ENCODE data around the gene BANF2.

DNA sequence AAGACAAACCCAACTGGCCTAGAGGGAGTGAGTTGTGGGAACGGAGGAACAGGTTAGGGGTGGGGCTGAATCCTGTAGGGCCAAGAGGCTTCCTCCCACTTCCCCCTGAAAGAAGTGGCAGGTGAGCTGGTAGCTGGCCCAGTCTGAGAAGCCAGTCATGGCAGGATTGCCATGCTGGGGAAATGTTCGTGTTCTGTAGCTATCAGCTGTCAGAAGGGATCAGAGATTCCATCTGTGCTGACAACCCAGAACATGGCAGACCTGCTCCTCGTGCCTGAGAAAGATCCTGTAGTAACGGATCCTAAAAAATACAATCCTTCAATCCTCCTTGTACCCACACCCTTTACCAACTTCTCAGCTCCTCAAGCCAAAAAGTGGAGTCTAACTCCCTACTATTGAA lies 43.0 kb downstream of the BANF2 start:
- TF ChIP-seq, protein P1, sequence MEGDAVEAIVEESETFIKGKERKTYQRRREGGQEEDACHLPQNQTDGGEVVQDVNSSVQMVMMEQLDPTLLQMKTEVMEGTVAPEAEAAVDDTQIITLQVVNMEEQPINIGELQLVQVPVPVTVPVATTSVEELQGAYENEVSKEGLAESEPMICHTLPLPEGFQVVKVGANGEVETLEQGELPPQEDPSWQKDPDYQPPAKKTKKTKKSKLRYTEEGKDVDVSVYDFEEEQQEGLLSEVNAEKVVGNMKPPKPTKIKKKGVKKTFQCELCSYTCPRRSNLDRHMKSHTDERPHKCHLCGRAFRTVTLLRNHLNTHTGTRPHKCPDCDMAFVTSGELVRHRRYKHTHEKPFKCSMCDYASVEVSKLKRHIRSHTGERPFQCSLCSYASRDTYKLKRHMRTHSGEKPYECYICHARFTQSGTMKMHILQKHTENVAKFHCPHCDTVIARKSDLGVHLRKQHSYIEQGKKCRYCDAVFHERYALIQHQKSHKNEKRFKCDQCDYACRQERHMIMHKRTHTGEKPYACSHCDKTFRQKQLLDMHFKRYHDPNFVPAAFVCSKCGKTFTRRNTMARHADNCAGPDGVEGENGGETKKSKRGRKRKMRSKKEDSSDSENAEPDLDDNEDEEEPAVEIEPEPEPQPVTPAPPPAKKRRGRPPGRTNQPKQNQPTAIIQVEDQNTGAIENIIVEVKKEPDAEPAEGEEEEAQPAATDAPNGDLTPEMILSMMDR (IDR thresholded peaks at IDR 0.05): no peak
- no peak for TF ChIP-seq POLR2A (IDR thresholded peaks at IDR 0.05)
